ENCODE data around the gene FMNL1. TPM values are rescaled to one million over a fixed set of nuclear protein-coding genes. Genes with fewer than 3 reads are reported as not detected.
A peak's percentile ranks its signal among the peaks of the same experiment; 100 is the strongest.

Gene FMNL1, protein sequence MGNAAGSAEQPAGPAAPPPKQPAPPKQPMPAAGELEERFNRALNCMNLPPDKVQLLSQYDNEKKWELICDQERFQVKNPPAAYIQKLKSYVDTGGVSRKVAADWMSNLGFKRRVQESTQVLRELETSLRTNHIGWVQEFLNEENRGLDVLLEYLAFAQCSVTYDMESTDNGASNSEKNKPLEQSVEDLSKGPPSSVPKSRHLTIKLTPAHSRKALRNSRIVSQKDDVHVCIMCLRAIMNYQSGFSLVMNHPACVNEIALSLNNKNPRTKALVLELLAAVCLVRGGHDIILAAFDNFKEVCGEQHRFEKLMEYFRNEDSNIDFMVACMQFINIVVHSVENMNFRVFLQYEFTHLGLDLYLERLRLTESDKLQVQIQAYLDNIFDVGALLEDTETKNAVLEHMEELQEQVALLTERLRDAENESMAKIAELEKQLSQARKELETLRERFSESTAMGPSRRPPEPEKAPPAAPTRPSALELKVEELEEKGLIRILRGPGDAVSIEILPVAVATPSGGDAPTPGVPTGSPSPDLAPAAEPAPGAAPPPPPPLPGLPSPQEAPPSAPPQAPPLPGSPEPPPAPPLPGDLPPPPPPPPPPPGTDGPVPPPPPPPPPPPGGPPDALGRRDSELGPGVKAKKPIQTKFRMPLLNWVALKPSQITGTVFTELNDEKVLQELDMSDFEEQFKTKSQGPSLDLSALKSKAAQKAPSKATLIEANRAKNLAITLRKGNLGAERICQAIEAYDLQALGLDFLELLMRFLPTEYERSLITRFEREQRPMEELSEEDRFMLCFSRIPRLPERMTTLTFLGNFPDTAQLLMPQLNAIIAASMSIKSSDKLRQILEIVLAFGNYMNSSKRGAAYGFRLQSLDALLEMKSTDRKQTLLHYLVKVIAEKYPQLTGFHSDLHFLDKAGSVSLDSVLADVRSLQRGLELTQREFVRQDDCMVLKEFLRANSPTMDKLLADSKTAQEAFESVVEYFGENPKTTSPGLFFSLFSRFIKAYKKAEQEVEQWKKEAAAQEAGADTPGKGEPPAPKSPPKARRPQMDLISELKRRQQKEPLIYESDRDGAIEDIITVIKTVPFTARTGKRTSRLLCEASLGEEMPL
- 0.91 and 1.1 TPM in 2 replicates for total RNA-seq (2014; rRNA removed; shearing (Covaris generic))

- peaks cover 16% of the 10 kb centered on the region for H3K4me1 ChIP-seq
- DNase-seq = no peak
- H3K4me3 ChIP-seq = peak within 1 kb of the TSS; percentile 57
- H3K36me3 ChIP-seq = no peaks in the 10 kb centered on the region
- H3K27me3 ChIP-seq = peaks cover 20% of the 10 kb centered on the region
- H3K9me3 ChIP-seq (replicated peaks) = no peaks in the 10 kb centered on the region
- no peak within 1 kb of the TSS for H3K27ac ChIP-seq
Observed at GRCh38 chr17:45221081-45222013, at the start of gene FMNL1. FMNL1 (plus strand) TSS chr17:45221885; CDS start chr17:45222125, 240 bp downstream.

DNA sequence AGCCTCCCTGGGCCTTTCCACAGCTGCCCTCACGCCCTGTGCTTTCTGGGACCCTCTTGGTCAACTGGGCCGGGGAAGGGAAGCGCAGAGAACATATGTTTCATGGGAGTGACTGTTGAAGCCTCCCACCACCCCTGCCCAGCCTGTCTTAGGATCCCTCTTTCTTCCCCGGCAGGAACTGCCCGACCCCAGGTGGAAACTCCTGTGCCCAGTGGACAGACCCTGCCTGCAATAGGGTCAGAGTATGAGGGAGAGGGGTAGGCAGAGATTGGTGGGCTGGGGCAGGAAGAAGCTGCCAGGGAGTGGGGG, 49.5 kb upstream of the FMNL1 start:
- no peak for DNase-seq
- no peaks in the 10 kb centered on the region for H3K27me3 ChIP-seq
- peak overlapping the region; percentile 91 for H3K27ac ChIP-seq
- peak overlapping the region; percentile 52 for H3K4me3 ChIP-seq
- no peaks in the 10 kb centered on the region for H3K36me3 ChIP-seq
- H3K4me1 ChIP-seq = peaks cover 32% of the 10 kb centered on the region
- no peaks in the 10 kb centered on the region for H3K9me3 ChIP-seq (replicated peaks)

DNA sequence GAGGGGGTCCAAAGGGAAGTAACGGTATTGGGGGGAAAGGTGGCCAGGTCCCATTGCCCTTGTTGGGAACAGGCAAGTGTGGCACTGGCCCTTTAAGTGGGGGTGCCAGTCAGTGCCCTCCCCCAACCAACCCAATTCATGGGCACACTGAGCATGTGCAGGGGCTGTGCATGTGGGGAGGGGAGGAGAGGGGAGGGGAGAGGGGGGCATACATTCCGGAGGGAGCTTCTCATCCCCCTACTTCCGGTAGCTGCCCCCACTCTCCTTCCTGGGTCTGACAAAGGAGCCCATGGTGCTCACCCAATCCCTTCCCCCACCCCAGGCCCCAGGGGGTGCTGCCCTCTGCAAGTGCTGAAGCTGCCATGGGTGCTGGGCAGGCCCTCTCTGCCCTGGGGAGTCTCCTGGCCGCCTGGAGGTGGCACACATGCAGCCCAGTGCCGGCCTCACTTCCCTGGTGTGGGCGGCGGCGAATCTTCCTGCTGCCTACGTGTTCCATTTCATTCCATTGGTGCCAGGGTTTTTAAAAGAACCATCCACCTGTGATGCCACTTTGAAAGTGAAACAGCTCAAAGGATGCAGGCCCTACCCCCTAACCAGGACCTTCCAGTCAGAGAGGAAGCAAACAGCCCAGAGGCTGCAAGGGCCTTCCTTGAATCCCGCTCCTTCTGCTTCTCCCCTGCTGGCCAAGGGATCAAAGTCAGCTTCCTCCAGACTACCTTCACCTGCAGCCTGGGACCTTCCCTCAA, 49.0 kb upstream of the FMNL1 start:
- H3K27me3 ChIP-seq = no peaks in the 10 kb centered on the region
- no peaks in the 10 kb centered on the region for H3K9me3 ChIP-seq (replicated peaks)
- H3K27ac ChIP-seq = peak overlapping the region; percentile 91
- H3K36me3 ChIP-seq = no peaks in the 10 kb centered on the region
- peak; percentile 93 to 95 for DNase-seq
- H3K4me3 ChIP-seq = peak overlapping the region; percentile 52
- H3K4me1 ChIP-seq = peaks cover 32% of the 10 kb centered on the region

GRCh38 chr17:45175759-45176115, 45.9 kb upstream of the FMNL1 start:
- Histone ChIP-seq H3K27me3 (no peaks in the 10 kb centered on the region), H3K4me1 (peaks cover 26% of the 10 kb centered on the region), H3K4me3 (no peak overlapping the region), H3K27ac (no peak overlapping the region), H3K36me3 (no peaks in the 10 kb centered on the region), H3K9me3 (replicated peaks) (no peaks in the 10 kb centered on the region)
- DNase-seq = no peak

DNA sequence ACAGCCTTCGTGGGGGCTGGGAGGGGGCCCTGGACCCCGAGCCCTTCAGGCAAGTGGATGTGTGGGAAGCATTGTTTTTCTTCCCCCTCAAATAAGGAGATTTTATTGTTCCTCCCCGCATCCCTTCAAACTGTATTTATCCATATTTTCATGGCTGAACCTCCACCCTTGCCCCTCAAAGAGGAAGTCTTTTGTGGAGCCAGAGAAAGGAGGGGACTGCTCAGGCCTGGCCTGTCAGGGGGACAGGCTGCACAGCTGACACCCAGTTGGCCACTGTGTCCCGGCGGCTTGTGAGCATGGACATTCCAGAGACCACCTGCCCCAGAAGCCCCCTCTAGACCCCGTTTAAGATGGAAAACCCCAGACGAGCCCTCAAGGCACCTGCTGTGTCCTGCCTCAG, 44.1 kb upstream of the FMNL1 start:
- no peaks in the 10 kb centered on the region for H3K9me3 ChIP-seq (replicated peaks)
- H3K27ac ChIP-seq = no peak overlapping the region
- H3K27me3 ChIP-seq = no peaks in the 10 kb centered on the region
- DNase-seq = no peak
- peaks cover 17% of the 10 kb centered on the region for H3K4me1 ChIP-seq
- H3K4me3 ChIP-seq = no peak overlapping the region
- H3K36me3 ChIP-seq = no peaks in the 10 kb centered on the region

DNA sequence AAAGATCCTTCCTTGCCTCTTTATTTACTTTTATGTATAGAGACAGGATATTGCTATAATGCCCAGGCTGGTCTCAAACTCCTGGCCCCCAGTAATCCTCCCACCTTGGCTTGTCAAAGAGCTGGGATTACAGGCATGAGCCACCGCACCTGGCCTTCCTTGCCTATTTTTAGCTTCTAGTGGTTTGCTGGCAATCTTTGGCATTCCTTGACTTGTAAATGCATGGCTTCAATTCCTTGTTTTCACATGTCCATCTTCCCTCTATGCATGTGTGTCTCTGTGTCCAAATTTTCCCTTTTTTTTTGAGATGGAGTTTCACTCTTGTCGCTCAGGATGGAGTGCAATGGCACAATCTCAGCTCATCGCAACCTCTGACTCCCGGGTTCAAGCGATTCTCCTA, 37.5 kb upstream of the FMNL1 start:
- Histone ChIP-seq H3K36me3 (no peaks in the 10 kb centered on the region), H3K27ac (no peak overlapping the region), H3K4me1 (peaks cover 4% of the 10 kb centered on the region; the same call in 1 of the 2 replicates), H3K27me3 (no peaks in the 10 kb centered on the region), H3K9me3 (replicated peaks) (no peaks in the 10 kb centered on the region), H3K4me3 (no peak overlapping the region)
- DNase-seq = no peak

- H3K9me3 ChIP-seq (replicated peaks) = no peaks in the 10 kb centered on the region
- peaks cover 4% of the 10 kb centered on the region; the same call in 1 of the 2 replicates for H3K4me1 ChIP-seq
- H3K27ac ChIP-seq = no peak overlapping the region
- DNase-seq = no peak
- no peaks in the 10 kb centered on the region for H3K36me3 ChIP-seq
- H3K27me3 ChIP-seq = no peaks in the 10 kb centered on the region
- no peak overlapping the region for H3K4me3 ChIP-seq
Observed at GRCh38 chr17:45186801-45187354, 34.8 kb upstream of the FMNL1 start.

- H3K27ac ChIP-seq = no peak overlapping the region
- no peak overlapping the region for H3K4me3 ChIP-seq
- H3K36me3 ChIP-seq = no peaks in the 10 kb centered on the region
- H3K4me1 ChIP-seq = peaks cover 2% of the 10 kb centered on the region; the same call in 1 of the 2 replicates
- DNase-seq = no peak
- no peaks in the 10 kb centered on the region for H3K27me3 ChIP-seq
- no peaks in the 10 kb centered on the region for H3K9me3 ChIP-seq (replicated peaks)
Observed at GRCh38 chr17:45189009-45189408, 32.7 kb upstream of the FMNL1 start.

- no peaks in the 10 kb centered on the region for H3K27me3 ChIP-seq
- no peaks in the 10 kb centered on the region for H3K4me1 ChIP-seq
- no peaks in the 10 kb centered on the region for H3K36me3 ChIP-seq
- H3K4me3 ChIP-seq = no peak overlapping the region
- DNase-seq = no peak
- no peak overlapping the region for H3K27ac ChIP-seq
- H3K9me3 ChIP-seq (replicated peaks) = no peaks in the 10 kb centered on the region
Observed at GRCh38 chr17:45190503-45191255, 31.0 kb upstream of the FMNL1 start.

DNA sequence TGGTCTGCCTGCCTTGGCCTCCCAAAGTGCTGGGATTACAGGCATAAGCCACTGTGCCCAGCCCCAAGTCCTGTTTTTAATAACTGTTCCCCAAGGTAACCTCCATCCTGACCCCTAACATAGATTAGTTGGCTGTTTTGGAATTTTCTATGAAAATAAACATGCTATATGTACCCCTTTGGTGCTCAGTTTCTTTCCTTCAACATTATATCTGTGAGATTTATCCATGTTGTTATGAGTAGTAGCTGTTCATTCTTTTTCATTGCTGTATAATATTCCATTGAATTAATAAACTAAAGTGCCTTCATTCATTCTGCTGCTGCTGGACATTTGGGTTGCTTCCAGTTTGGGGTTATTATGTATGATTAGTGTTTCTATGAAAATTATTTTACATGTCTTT, 26.3 kb upstream of the FMNL1 start:
- H3K36me3 ChIP-seq = no peaks in the 10 kb centered on the region
- no peak overlapping the region for H3K27ac ChIP-seq
- peaks cover 6% of the 10 kb centered on the region for H3K4me1 ChIP-seq
- H3K27me3 ChIP-seq = no peaks in the 10 kb centered on the region
- DNase-seq = no peak
- no peak overlapping the region for H3K4me3 ChIP-seq
- H3K9me3 ChIP-seq (replicated peaks) = no peaks in the 10 kb centered on the region

DNA sequence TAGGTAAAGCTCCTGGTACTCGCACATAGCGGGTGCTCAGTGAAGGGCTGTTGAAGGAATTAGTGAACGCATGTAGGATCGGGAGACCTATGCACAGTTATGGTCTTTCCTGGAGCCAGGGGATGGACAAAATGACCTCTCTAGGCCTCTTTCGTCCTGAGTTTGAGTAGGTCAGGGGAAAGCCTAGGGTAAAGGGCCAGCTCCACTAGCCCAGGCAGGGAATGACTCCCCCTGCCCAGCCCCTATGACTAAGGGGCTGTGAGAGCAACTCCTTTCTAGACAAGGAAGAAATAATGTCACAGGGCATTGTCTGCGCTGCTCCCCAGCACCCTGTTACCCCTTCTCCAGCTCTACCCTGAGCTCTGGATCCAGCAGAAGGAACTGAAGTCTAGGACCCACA, 24.6 kb upstream of the FMNL1 start:
- H3K36me3 ChIP-seq = no peaks in the 10 kb centered on the region

DNA sequence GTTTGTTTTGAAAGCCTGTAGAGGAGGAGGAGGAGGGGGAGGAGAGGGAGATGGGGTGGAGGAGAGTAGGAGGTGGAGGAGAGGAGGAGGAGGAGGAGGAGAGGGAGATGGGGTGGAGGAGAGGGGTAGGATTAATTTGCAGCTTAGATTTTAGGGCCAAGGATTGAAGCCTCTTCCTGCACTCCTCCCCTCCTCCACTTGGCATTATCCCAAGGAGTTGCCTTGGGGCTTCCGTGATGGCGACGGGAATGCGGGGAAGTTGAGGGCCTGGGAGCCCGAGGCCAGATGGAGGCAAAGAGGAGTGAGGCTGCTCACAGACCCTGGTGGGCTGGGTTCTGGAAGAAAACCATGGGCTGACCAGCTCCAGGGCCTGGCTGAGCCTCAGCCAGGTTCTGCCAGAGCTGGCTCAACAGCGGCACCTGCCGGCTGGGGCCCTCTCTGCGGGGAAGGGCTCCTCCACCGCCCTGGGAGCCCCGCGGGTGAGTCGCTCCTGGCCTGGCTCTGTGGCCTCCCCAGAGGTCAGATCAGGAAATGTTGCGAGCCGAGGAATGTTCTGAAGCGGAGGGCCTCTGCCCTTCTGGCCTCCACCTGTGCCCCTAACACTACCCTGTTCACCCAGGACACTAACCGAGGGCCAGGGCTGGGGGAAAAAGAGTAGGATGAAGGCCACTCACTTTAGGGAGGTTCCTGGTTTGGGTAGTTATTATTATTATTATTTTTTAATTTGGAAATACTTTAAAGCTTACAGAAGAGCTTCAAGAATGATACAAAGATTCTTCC, 23.9 kb upstream of the FMNL1 start:
- Histone ChIP-seq H3K36me3 (no peaks in the 10 kb centered on the region), H3K27ac (no peak overlapping the region), H3K27me3 (no peaks in the 10 kb centered on the region), H3K9me3 (replicated peaks) (no peaks in the 10 kb centered on the region), H3K4me1 (peaks cover 17% of the 10 kb centered on the region), H3K4me3 (no peak overlapping the region)
- peak; percentile 91 to 94 for DNase-seq

More for the DNA sequence above, 24.6 kb upstream of the FMNL1 start:
- no peak overlapping the region for H3K27ac ChIP-seq
- peaks cover 17% of the 10 kb centered on the region for H3K4me1 ChIP-seq
- no peaks in the 10 kb centered on the region for H3K27me3 ChIP-seq
- no peak overlapping the region for H3K4me3 ChIP-seq
- H3K9me3 ChIP-seq (replicated peaks) = no peaks in the 10 kb centered on the region
- no peak for DNase-seq
